A549 (cell line): ENCODE results near the gene NXN. TPM values are rescaled to one million over a fixed set of nuclear protein-coding genes. Genes with fewer than 3 reads are reported as not detected.

Source experiments
- ATAC-seq, 2 experiments: fragments of 200-7000 bp in 1 of 2; fragments of >200 bp in 1 of 2; cut with Nextera tagmentation in 1 of 2; cut with Tn5 transposase in 1 of 2; 3 replicates each; pipeline versions ENCODE4 v1.8.0 to v1.9.1; 2018 to 2020; ENCODE audit warnings: mild to moderate bottlenecking in 1 of 2, moderate library complexity in 1 of 2
- CTCF ChIA-PET: fragments of 300-600 bp; sonication (Branson Sonifier 250); formaldehyde crosslinking; extraction: SDS; loops from one replicate; lab custom pipeline; 2021; ENCODE audit warnings: antibody characterized with exemption, inconsistent platforms; lab: Yijun Ruan, JAX
- POLR2A ChIA-PET: fragments of 350-600 bp; formaldehyde crosslinking; extraction: SDS; loops from one replicate; lab custom pipeline; 2021; ENCODE audit warnings: antibody characterized with exemption, inconsistent platforms; lab: Yijun Ruan, JAX
- DNase-seq, 2 experiments: peaks; one replicate each; pipeline versions ENCODE4 v3.0.0 to v3.0.0-alpha.2; 2011 to 2016; ENCODE audit warnings: low read depth in 1 of 2, low spot score in 1 of 2
- FAIRE-seq: peaks from 2 replicates; lab custom pipeline; 2011; peaks lifted over from hg19 to GRCh38; lab: Jason Lieb, UNC
- H3K27ac ChIP-seq, 2 experiments: fragments of >200 bp; sonication (Bioruptor Twin); formaldehyde crosslinking; 3 replicates each; pipeline ENCODE4 v1.5.1; 2016 to 2017
- H3K4me1 ChIP-seq: fragments of >200 bp; sonication (Bioruptor Twin); formaldehyde crosslinking; 3 replicates; pipeline ENCODE4 v1.6.1; 2016
- H3K4me2 ChIP-seq: fragments of >200 bp; sonication (Bioruptor Twin); formaldehyde crosslinking; 3 replicates; pipeline ENCODE4 v1.6.1; 2016
- H3K4me3 ChIP-seq: fragments of >200 bp; sonication (Bioruptor Twin); formaldehyde crosslinking; 3 replicates; pipeline ENCODE4 v1.5.1; 2016
- H3K9me3 ChIP-seq: fragments of >200 bp; sonication (Bioruptor Twin); formaldehyde crosslinking; 3 replicates; pipeline ENCODE4 v1.6.1; 2016
- CEBPB ChIP-seq, 2 experiments: fragments of >200 bp in 1 of 2; sonication (Bioruptor Twin) in 1 of 2; formaldehyde crosslinking in 1 of 2; IDR thresholded peaks; 2 replicates each; pipeline ENCODE4 v1.6.1; 2012 to 2016
- CHD2 ChIP-seq: fragments of 150-350 bp; IDR thresholded peaks from 2 replicates; pipeline ENCODE4 v1.6.1; 2014; ENCODE audit warnings: low read length; ENCODE audit not compliant: partially characterized antibody
- E2F6 ChIP-seq: IDR thresholded peaks from 2 replicates; pipeline ENCODE4 v1.6.1; 2012; ENCODE audit warnings: low read depth, borderline replicate concordance
- EP300 ChIP-seq, 2 experiments: fragments of >200 bp; sonication (Bioruptor Twin); formaldehyde crosslinking; IDR thresholded peaks; 2 replicates in 1 of 2; 3 replicates in 1 of 2; pipeline ENCODE4 v1.6.1; 2016 to 2017
- FOSB ChIP-seq: fragments of 250-450 bp; sonication (Bioruptor Pico); IDR thresholded peaks from 2 replicates; pipeline ENCODE4 v1.5.0; 2020; ENCODE audit warnings: mild to moderate bottlenecking, moderate library complexity
- FOSL2 ChIP-seq, 2 experiments: fragments of 450-650 bp in 1 of 2; fragments of >200 bp in 1 of 2; sonication (Bioruptor Twin) in 1 of 2; formaldehyde crosslinking; IDR thresholded peaks; 2 replicates each; pipeline versions ENCODE4 v1.5.0 to v1.6.1; 2016 to 2020; ENCODE audit warnings: mild to moderate bottlenecking in 1 of 2, moderate library complexity in 1 of 2
- HEYL ChIP-seq: fragments of 250-450 bp; sonication (Bioruptor Pico); IDR thresholded peaks from 2 replicates; pipeline ENCODE4 v1.8.0; 2021; ENCODE audit warnings: mild to moderate bottlenecking, moderate library complexity
- HOXA7 ChIP-seq: fragments of 250-450 bp; sonication (Bioruptor Pico); IDR thresholded peaks from 2 replicates; pipeline ENCODE4 v1.5.0; 2020; ENCODE audit warnings: mild to moderate bottlenecking, moderate library complexity
- HOXB13 ChIP-seq: fragments of 250-450 bp; sonication (Bioruptor Pico); IDR thresholded peaks from 2 replicates; pipeline ENCODE4 v1.5.0; 2020; ENCODE audit warnings: low read depth, mild to moderate bottlenecking, moderate library complexity
- JUNB ChIP-seq: fragments of >200 bp; sonication (Bioruptor Twin); formaldehyde crosslinking; IDR thresholded peaks from 2 replicates; pipeline ENCODE4 v1.6.1; 2016
- KDM1A ChIP-seq: fragments of 200-600 bp; sonication (generic); IDR thresholded peaks from 2 replicates; pipeline ENCODE4 v1.6.1; 2016; ENCODE audit warnings: low read depth, mild to moderate bottlenecking
- MAZ ChIP-seq: fragments of 150-350 bp; IDR thresholded peaks from 2 replicates; pipeline ENCODE4 v1.6.1; 2014; ENCODE audit warnings: antibody characterized with exemption, low read depth, low read length, borderline replicate concordance
- NPAS2 ChIP-seq: fragments of 250-450 bp; sonication (Bioruptor Pico); IDR thresholded peaks from 2 replicates; pipeline ENCODE4 v1.8.0; 2022; ENCODE audit warnings: mild to moderate bottlenecking, moderate library complexity, borderline replicate concordance
- POLR2A ChIP-seq: IDR thresholded peaks from 2 replicates; pipeline ENCODE4 v1.6.1; 2012; ENCODE audit warnings: mild to moderate bottlenecking, low read length
- POLR2AphosphoS2 ChIP-seq: conservative IDR thresholded peaks from 2 replicates; pipeline ENCODE4 v1.6.1; 2012; ENCODE audit warnings: low read length, improper control_type of control experiment, inconsistent platforms
- RAD21 ChIP-seq, 2 experiments: fragments of >200 bp in 1 of 2; sonication (Bioruptor Twin) in 1 of 2; formaldehyde crosslinking in 1 of 2; IDR thresholded peaks in 1 of 2; conservative IDR thresholded peaks in 1 of 2; 2 replicates in 1 of 2; 3 replicates in 1 of 2; pipeline ENCODE4 v1.6.1; 2012 to 2018; ENCODE audit warnings: inconsistent platforms in 1 of 2
- RARB ChIP-seq: fragments of 250-450 bp; sonication (Bioruptor Pico); IDR thresholded peaks from 2 replicates; pipeline ENCODE4 v1.8.0; 2021; ENCODE audit warnings: mild to moderate bottlenecking, moderate library complexity
- RFX5 ChIP-seq: fragments of 450-650 bp; IDR thresholded peaks from 2 replicates; pipeline ENCODE4 v1.7.1; 2014; ENCODE audit warnings: antibody characterized with exemption, mild to moderate bottlenecking, moderate library complexity
- RNF2 ChIP-seq: fragments of 200-600 bp; sonication (generic); IDR thresholded peaks from 2 replicates; pipeline ENCODE4 v1.6.1; 2016; ENCODE audit warnings: low read depth, mild to moderate bottlenecking, antibody characterized with exemption, moderate library complexity, borderline replicate concordance
- TP53 ChIP-seq: fragments of 250-450 bp; sonication (Bioruptor Pico); IDR thresholded peaks from 2 replicates; pipeline ENCODE4 v1.5.0; 2021; ENCODE audit warnings: mild to moderate bottlenecking, moderate library complexity
- ZSCAN20 ChIP-seq: fragments of 250-450 bp; sonication (Bioruptor Pico); IDR thresholded peaks from 2 replicates; pipeline ENCODE4 v1.8.0; 2022; ENCODE audit warnings: mild to moderate bottlenecking, moderate library complexity
- WGBS: methylation state at CpG from one replicate; pipeline ENCODE4 v1.1.6; 2017; ENCODE audit errors: missing lambda C conversion rate; 5-methylcytosine and 5-hydroxymethylcytosine counted together
- polyA plus RNA-seq, 4 experiments: library from polyadenylated mRNA; depleted of rRNA in 3 of 4; stranded (reverse); fragments of >200 nt; fragmentation: RNase III in 1 of 4; extraction: RNeasy Plus Mini Kit Qiagen cat#74134 plus additional on column Dnase treatment in 1 of 4; gene quantifications; 2 replicates in 3 of 4; 3 replicates in 1 of 4; pipeline ENCODE4 v1.2.3, GENCODE V29; 2011 to 2017
- TF ChIP-seq, protein P1 (sequence below): IDR thresholded peaks from 2 replicates; pipeline ENCODE4 v1.6.1; 2012
- TF ChIP-seq, protein P2 (sequence below): fragments of 250-450 bp; sonication (Bioruptor Pico); IDR thresholded peaks from 2 replicates; pipeline ENCODE4 v1.5.0; 2021; ENCODE audit warnings: mild to moderate bottlenecking, moderate library complexity, borderline replicate concordance

The NXN gene
- polyA plus RNA-seq, 2 of the 4 experiments (the other 2 are of a cell fraction), result 24.6 to 31.1 TPM

DNA sequence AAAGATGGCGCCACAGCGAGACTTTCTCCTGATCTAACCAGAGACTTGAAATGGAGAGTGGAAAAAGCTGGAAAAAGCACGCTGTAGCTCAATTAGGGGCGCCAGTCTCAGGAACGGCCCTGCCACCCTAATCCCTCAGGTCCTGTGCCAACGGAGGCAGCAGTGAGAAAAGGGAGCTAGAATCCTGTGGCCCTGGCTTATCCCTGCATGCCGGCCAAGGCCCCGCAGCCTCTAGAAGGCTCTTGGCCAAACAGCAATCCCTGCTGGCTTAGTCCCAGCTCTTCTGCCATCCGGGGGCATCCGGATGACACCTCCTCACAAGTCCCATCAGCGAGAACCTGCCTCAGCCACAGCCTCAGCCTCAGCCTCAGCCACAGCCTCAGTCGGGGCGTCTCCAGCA, 127.7 kb downstream of the NXN start:
- no peak for TF ChIP-seq HEYL (CRISPR knock-in tag)
- TF ChIP-seq E2F6, result no peak
- TF ChIP-seq, protein P1, sequence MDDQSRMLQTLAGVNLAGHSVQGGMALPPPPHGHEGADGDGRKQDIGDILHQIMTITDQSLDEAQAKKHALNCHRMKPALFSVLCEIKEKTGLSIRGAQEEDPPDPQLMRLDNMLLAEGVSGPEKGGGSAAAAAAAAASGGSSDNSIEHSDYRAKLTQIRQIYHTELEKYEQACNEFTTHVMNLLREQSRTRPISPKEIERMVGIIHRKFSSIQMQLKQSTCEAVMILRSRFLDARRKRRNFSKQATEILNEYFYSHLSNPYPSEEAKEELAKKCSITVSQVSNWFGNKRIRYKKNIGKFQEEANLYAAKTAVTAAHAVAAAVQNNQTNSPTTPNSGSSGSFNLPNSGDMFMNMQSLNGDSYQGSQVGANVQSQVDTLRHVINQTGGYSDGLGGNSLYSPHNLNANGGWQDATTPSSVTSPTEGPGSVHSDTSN, result no peak
- TF ChIP-seq FOSL2 (IDR thresholded peaks at IDR 0.05), result no peak
- TF ChIP-seq FOSL2 (CRISPR knock-in tag; IDR thresholded peaks at IDR 0.05), result no peak
- TF ChIP-seq RFX5, result no peak
- ChIA-PET POLR2A (no interaction called here), CTCF (interaction anchor here (0.6 to 2.8 kb wide), 11 partner anchors 7 to 439 kb away, joined by 3 to 8 read pairs (median 5); partner anchors contain the start of genes NXN and TIMM22)
- no peak for DNase-seq
- Histone ChIP-seq H3K4me1 (no peaks in the 10 kb centered on the region), H3K27ac (no peak overlapping the region), H3K4me3 (no peak overlapping the region), H3K9me3 (no peaks in the 10 kb centered on the region), H3K4me2 (no peak overlapping the region)
- no peak for FAIRE-seq
- no peak for ATAC-seq
- 83% methylated on average over 13 of the region's 13 CpGs for WGBS

DNA sequence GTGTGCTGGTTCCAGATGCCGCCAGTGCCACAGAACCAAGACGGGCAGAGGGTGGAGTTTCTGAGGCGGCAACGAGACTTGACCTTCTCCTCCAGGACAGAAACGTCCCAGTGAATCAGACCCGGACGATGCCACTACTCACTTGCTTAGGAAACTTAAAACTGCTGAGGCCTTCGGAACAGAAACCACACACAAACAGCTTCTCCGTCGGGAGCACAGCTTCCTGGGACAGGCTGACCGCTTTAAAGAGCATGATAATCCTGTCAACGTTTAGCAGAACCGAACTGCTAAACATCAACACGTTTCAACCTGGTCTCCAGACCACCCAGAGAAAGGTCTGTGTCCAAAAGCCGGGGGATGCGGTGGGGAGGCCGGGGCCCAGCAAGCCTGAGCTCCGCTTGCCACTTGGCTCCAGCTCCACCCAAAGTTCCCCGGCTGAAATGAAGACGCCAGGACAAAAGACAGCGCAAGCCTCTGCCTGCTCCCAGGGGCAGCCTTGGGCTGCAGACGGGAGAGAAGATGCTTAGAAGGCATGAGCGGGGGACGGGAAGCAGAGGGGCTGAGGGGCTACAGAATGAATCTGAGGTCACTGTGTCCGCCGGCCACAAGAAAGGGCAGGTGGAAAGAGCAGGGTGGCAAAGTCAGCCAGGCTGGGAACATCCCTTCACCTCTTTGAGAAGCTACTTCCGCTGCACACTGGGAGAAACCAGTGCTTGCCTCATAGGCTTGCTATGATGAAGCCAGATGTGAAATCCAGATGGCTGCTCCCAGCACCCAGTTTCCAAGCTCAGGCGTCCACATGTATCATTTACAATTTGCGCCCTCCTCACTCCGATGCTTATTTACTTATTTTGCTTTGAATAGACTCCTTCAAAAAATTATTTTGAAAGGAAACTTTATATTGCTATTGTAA, 128.5 kb downstream of the NXN start:
- Histone ChIP-seq H3K4me3 (no peak overlapping the region), H3K27ac (no peak overlapping the region), H3K9me3 (no peaks in the 10 kb centered on the region), H3K4me2 (no peak overlapping the region), H3K4me1 (no peaks in the 10 kb centered on the region)
- FAIRE-seq, result no peak
- WGBS, result 77% methylated on average over 30 of the region's 30 CpGs
- ChIA-PET CTCF (interaction anchor here (0.6 to 2.8 kb wide), 8 partner anchors 8 to 146 kb away, joined by 3 to 7 read pairs (median 5); partner anchors contain the start of gene TIMM22), POLR2A (no interaction called here)
- DNase-seq, result no peak
- peak in 1 of 2 experiments; percentile 19; a peak in 1 of 6 replicates for ATAC-seq
- TF ChIP-seq CHD2 (no peak), RNF2 (no peak), EP300 (IDR thresholded peaks at IDR 0.05) (no peak), NPAS2 (CRISPR knock-in tag) (no peak), JUNB (no peak), ZSCAN20 (CRISPR knock-in tag) (no peak), KDM1A (no peak), HOXB13 (CRISPR knock-in tag) (no peak), TP53 (CRISPR knock-in tag) (no peak), MAZ (no peak), CEBPB (IDR thresholded peaks at IDR 0.05) (no peak), RAD21 (conservative IDR thresholded peaks at IDR 0.05 in 1 of 2, IDR thresholded peaks at IDR 0.05 in 1 of 2) (no peak), HOXA7 (CRISPR knock-in tag) (no peak), FOSB (CRISPR knock-in tag) (no peak), RARB (CRISPR knock-in tag) (no peak), POLR2A (no peak), POLR2AphosphoS2 (no peak), HEYL (CRISPR knock-in tag) (no peak)
- TF ChIP-seq, protein P2, sequence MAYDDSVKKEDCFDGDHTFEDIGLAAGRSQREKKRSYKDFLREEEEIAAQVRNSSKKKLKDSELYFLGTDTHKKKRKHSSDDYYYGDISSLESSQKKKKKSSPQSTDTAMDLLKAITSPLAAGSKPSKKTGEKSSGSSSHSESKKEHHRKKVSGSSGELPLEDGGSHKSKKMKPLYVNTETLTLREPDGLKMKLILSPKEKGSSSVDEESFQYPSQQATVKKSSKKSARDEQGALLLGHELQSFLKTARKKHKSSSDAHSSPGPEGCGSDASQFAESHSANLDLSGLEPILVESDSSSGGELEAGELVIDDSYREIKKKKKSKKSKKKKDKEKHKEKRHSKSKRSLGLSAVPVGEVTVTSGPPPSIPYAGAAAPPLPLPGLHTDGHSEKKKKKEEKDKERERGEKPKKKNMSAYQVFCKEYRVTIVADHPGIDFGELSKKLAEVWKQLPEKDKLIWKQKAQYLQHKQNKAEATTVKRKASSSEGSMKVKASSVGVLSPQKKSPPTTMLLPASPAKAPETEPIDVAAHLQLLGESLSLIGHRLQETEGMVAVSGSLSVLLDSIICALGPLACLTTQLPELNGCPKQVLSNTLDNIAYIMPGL, result no peak
- TF ChIP-seq, protein P1, result no peak
